ENCODE data around the gene CD72.

Gene CD72

DNA sequence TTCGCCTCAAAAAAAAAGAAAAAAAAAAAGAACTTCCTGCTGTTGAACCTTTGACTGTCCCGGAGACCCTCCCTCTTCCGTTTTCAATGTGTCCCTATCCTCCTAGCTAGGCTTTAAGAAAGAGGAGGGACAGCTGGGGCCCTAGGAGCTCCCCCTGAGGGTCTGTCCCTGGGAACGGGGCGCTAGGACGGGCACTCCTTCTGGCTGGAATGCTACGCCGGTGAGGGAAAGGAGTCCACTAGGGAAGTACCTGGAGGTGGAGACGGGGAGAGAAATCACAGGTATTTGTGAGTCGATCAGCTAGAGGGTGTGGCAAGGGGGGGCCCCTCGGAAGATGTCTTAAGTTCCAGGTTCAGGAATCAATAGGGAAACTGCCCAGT, 27.9 kb upstream of the CD72 start:
- TF ChIP-seq ZBTB7A (IDR thresholded peaks at IDR 0.05; ENCODE audit: low read depth), result peak; percentile 62
- TF ChIP-seq YY1 (IDR thresholded peaks at IDR 0.05; ENCODE audit: low read depth), result 0 out of 2 replicates have a peak, but pooled peaks have one; percentile 24
- TF ChIP-seq TEAD4 (IDR thresholded peaks at IDR 0.05), result peak; percentile 77
- no peak for TF ChIP-seq CREB1 (IDR thresholded peaks at IDR 0.05; ENCODE audit: low read depth)
- peak; percentile 9; the same call in 1 of the 2 replicates for TF ChIP-seq TAF1 (IDR thresholded peaks at IDR 0.05; ENCODE audit: low read depth)
- no peak for TF ChIP-seq FOXM1 (IDR thresholded peaks at IDR 0.05; ENCODE audit: borderline replicate concordance, low read depth)
- TF ChIP-seq EGR1 (IDR thresholded peaks at IDR 0.05), result no peak
- TF ChIP-seq REST (IDR thresholded peaks at IDR 0.05; ENCODE audit: low read depth), result no peak
- TF ChIP-seq RAD21 (IDR thresholded peaks at IDR 0.05; ENCODE audit: low read depth), result no peak
- TF ChIP-seq EP300 (IDR thresholded peaks at IDR 0.05; ENCODE audit: borderline replicate concordance), result no peak; the same call in 1 of the 2 replicates
- TF ChIP-seq NFIC (IDR thresholded peaks at IDR 0.05), result 0 out of 2 replicates have a peak, but pooled peaks have one; percentile 9
- peak; percentile 17; the same call in 1 of the 2 replicates for TF ChIP-seq TCF12 (IDR thresholded peaks at IDR 0.05; ENCODE audit: low read depth)
- TF ChIP-seq CEBPB (IDR thresholded peaks at IDR 0.05), result no peak
- TF ChIP-seq, protein P1, sequence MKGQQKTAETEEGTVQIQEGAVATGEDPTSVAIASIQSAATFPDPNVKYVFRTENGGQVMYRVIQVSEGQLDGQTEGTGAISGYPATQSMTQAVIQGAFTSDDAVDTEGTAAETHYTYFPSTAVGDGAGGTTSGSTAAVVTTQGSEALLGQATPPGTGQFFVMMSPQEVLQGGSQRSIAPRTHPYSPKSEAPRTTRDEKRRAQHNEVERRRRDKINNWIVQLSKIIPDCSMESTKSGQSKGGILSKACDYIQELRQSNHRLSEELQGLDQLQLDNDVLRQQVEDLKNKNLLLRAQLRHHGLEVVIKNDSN (IDR thresholded peaks at IDR 0.05), result no peak
- no peak for TF ChIP-seq MAX (IDR thresholded peaks at IDR 0.05)

GRCh38 chr9:35645736-35646135, 27.5 kb upstream of the CD72 start:
- TF ChIP-seq EGR1 (IDR thresholded peaks at IDR 0.05), result peak; percentile 19; the same call in 1 of the 2 replicates

GRCh38 chr9:35643046-35643445, 24.8 kb upstream of the CD72 start:
- TF ChIP-seq CREB1 (IDR thresholded peaks at IDR 0.05; ENCODE audit: low read depth) (no peak), TCF12 (IDR thresholded peaks at IDR 0.05; ENCODE audit: low read depth) (no peak), EGR1 (IDR thresholded peaks at IDR 0.05) (no peak), REST (IDR thresholded peaks at IDR 0.05; ENCODE audit: low read depth) (no peak), TAF1 (IDR thresholded peaks at IDR 0.05; ENCODE audit: low read depth) (no peak), MAX (IDR thresholded peaks at IDR 0.05) (no peak), CEBPB (IDR thresholded peaks at IDR 0.05) (no peak), EP300 (IDR thresholded peaks at IDR 0.05; ENCODE audit: borderline replicate concordance) (no peak), NFIC (IDR thresholded peaks at IDR 0.05) (no peak), FOXM1 (IDR thresholded peaks at IDR 0.05; ENCODE audit: borderline replicate concordance, low read depth) (no peak), RAD21 (IDR thresholded peaks at IDR 0.05; ENCODE audit: low read depth) (no peak), TEAD4 (IDR thresholded peaks at IDR 0.05) (no peak), YY1 (IDR thresholded peaks at IDR 0.05; ENCODE audit: low read depth) (no peak), ZBTB7A (IDR thresholded peaks at IDR 0.05; ENCODE audit: low read depth) (no peak)
- TF ChIP-seq, protein P1 (IDR thresholded peaks at IDR 0.05), result no peak

DNA sequence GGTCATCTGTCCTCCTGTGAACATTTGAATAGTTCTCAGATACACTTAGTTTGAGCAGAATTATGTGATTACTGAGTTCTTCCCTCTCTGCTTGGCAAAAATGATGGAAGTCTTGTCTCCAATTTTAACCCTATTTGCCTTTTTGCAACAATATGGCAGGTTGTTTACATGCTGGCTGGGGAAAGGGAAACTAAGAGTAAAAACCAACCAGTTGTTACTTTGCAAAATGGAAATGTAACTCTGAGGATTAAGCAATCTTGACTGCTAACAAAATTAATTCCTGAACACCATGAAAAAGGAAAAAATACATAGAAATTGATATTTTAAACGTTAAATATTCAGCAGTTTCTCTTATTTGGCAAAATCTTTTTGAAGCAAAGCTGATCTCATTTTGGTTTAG, 21.4 kb upstream of the CD72 start:
- no peak for TF ChIP-seq FOXM1 (IDR thresholded peaks at IDR 0.05; ENCODE audit: borderline replicate concordance, low read depth)

GRCh38 chr9:35636135-35636876, 18.1 kb upstream of the CD72 start:
- TF ChIP-seq NFIC (IDR thresholded peaks at IDR 0.05) (no peak), EGR1 (IDR thresholded peaks at IDR 0.05) (no peak), TEAD4 (IDR thresholded peaks at IDR 0.05) (no peak), TAF1 (IDR thresholded peaks at IDR 0.05; ENCODE audit: low read depth) (no peak), FOXM1 (IDR thresholded peaks at IDR 0.05; ENCODE audit: borderline replicate concordance, low read depth) (no peak), TCF12 (IDR thresholded peaks at IDR 0.05; ENCODE audit: low read depth) (no peak), REST (IDR thresholded peaks at IDR 0.05; ENCODE audit: low read depth) (no peak), RAD21 (IDR thresholded peaks at IDR 0.05; ENCODE audit: low read depth) (no peak), CREB1 (IDR thresholded peaks at IDR 0.05; ENCODE audit: low read depth) (no peak), EP300 (IDR thresholded peaks at IDR 0.05; ENCODE audit: borderline replicate concordance) (no peak), MAX (IDR thresholded peaks at IDR 0.05) (no peak), YY1 (IDR thresholded peaks at IDR 0.05; ENCODE audit: low read depth) (no peak), CEBPB (IDR thresholded peaks at IDR 0.05) (no peak), ZBTB7A (IDR thresholded peaks at IDR 0.05; ENCODE audit: low read depth) (no peak)
- TF ChIP-seq, protein P1 (IDR thresholded peaks at IDR 0.05), result no peak
